Left colon (tissue), 2 donors: Measurements from ENCODE around the gene BTLA. TPM values are rescaled to one million over a fixed set of nuclear protein-coding genes. Genes with fewer than 3 reads are reported as not detected.
"Not testable (repeated sequence)": the region's sequence is repeated elsewhere in the genome, so short reads cannot be mapped to it uniquely, and the experiment has no call there.

Experiments used
- ATAC-seq: fragments of 200-7000 bp; cut with Tn5 transposase; one replicate; pipeline ENCODE4 v1.9.1; 2020; ENCODE audit warnings: mild to moderate bottlenecking, moderate library complexity
- DNase-seq, 2 donors: peaks; one replicate each; pipeline ENCODE4 v3.0.0-alpha.2; 2020
- intact Hi-C, 2 donors: fragments of 100-400 bp; cut with DNase I in 1 of 2; cut with micrococcal nuclease in 1 of 2; formaldehyde crosslinking; loops; one replicate each; pipeline versions ENCODE4 v1.11.2 to v1.14.0; 2022; cut with DNase I, micrococcal nuclease
- total RNA-seq, 2 donors: library from RNA; stranded (reverse); fragmentation: NEBNext Ultra II Directional; extraction: Animal tissue kit (Norgen Biotek cat#: 25700); gene quantifications; one replicate each; pipeline ENCODE4 v1.2.1, GENCODE V29; 2021
- donor health status: DM: no; HTN: no; CAD: no.
- donor health status: DM: yes; HTN: yes; CAD: no.

BTLA gene
- total RNA-seq, 2 donors from 2014 or later = 0.27 to 1.2 TPM

- no peak for DNase-seq
- intact Hi-C loops = no loop called here
- no peak for ATAC-seq
Observed at GRCh38 chr3:112496366-112497067, 2.8 kb downstream of the BTLA start.

- DNase-seq, intact Hi-C loops, ATAC-seq: not testable (repeated sequence)
Observed at GRCh38 chr3:112494448-112494767, 4.9 kb downstream of the BTLA start.

GRCh38 chr3:112492124-112492523, 7.1 kb downstream of the BTLA start:
- DNase-seq (no peak), ATAC-seq (no peak)
- intact Hi-C loops = no loop called here

GRCh38 chr3:112491373-112491772, 7.9 kb downstream of the BTLA start:
- ATAC-seq (peak; percentile 95), DNase-seq (no peak)
- intact Hi-C loops = no loop called here

- no peak for DNase-seq
- intact Hi-C loops = no loop called here
- ATAC-seq = no peak
Observed at GRCh38 chr3:112489674-112490479, 9.4 kb downstream of the BTLA start.

GRCh38 chr3:112486811-112487505, 12.3 kb downstream of the BTLA start:
- no peak for ATAC-seq
- intact Hi-C loops = no loop called here
- no peak for DNase-seq

GRCh38 chr3:112484352-112484751, 14.9 kb downstream of the BTLA start:
- no peak for DNase-seq
- no peak for ATAC-seq
- intact Hi-C loops = no loop called here

GRCh38 chr3:112482675-112483074, 16.6 kb downstream of the BTLA start:
- ATAC-seq = no peak
- no peak for DNase-seq
- intact Hi-C loops = no loop called here

- intact Hi-C loops = no loop called here
- ATAC-seq = no peak
- DNase-seq = no peak
Observed at GRCh38 chr3:112481302-112481721, 18.0 kb downstream of the BTLA start.

- ATAC-seq (no peak), DNase-seq (no peak)
- intact Hi-C loops = no loop called here
Observed at GRCh38 chr3:112477891-112478290, 21.4 kb downstream of the BTLA start.

- no peak for ATAC-seq
- no peak for DNase-seq
- intact Hi-C loops = no loop called here
Observed at GRCh38 chr3:112476346-112476745, 22.9 kb downstream of the BTLA start.

- DNase-seq = no peak
- no peak for ATAC-seq
- intact Hi-C loops = no loop called here
Observed at GRCh38 chr3:112474796-112475195, 24.5 kb downstream of the BTLA start.

GRCh38 chr3:112472691-112473090, 26.6 kb downstream of the BTLA start:
- ATAC-seq = no peak
- intact Hi-C loops = no loop called here
- no peak for DNase-seq

- intact Hi-C loops = no loop called here
- DNase-seq = no peak
- no peak for ATAC-seq
Observed at GRCh38 chr3:112471596-112472325, 27.5 kb downstream of the BTLA start.

- DNase-seq = no peak
- intact Hi-C loops = no loop called here
Observed at GRCh38 chr3:112470788-112471187, 28.5 kb downstream of the BTLA start.

GRCh38 chr3:112469671-112470070, 29.6 kb downstream of the BTLA start:
- ATAC-seq (no peak), DNase-seq (no peak)
- intact Hi-C loops = no loop called here

More at GRCh38 chr3:112470788-112471187, 28.5 kb downstream of the BTLA start:
- no peak for ATAC-seq

- intact Hi-C loops = no loop called here
- DNase-seq = no peak
- ATAC-seq = no peak
Observed at GRCh38 chr3:112467539-112467938, 31.7 kb downstream of the BTLA start.

- intact Hi-C loops = no loop called here
- DNase-seq (no peak), ATAC-seq (no peak)
Observed at GRCh38 chr3:112466020-112466419, 33.3 kb downstream of the BTLA start.

GRCh38 chr3:112464264-112464663, 35.0 kb downstream of the BTLA start:
- intact Hi-C loops = no loop called here
- DNase-seq (no peak), ATAC-seq (no peak)
